Measurements from ENCODE around the gene ADAM33. TPM values are rescaled to one million over a fixed set of nuclear protein-coding genes. Genes with fewer than 3 reads are reported as not detected.

Gene ADAM33
- total RNA-seq, 2 donors from 2014 or later = 3.0 to 3.3 TPM

- Mint-ChIP-seq H3K9me3 (no peaks in the 10 kb centered on the region), H3K27ac (no peak overlapping the region), H3K27me3 (ENCODE audit: insufficient read depth) (peaks cover 71% of the 10 kb centered on the region), H3K4me3 (no peak overlapping the region), H3K36me3 (ENCODE audit: low read depth) (no peaks in the 10 kb centered on the region), H3K4me1 (peaks cover 4% of the 10 kb centered on the region)
- no peaks in the 10 kb centered on the region for H3K9me3 ChIP-seq (ENCODE audit: control insufficient read depth, low read length)
- no peak for DNase-seq
- H3K27me3 ChIP-seq (ENCODE audit: control insufficient read depth, insufficient read depth, low read length, poor library complexity, severe bottlenecking) = peaks cover 28% of the 10 kb centered on the region
- H3K4me3 ChIP-seq (ENCODE audit: low read length) = no peak overlapping the region
- H3K27ac ChIP-seq (ENCODE audit: low read depth, low read length) = no peak overlapping the region
- WGBS, 2 experiments (ENCODE audit: insufficient coverage in 1 of 2, insufficient read length in 1 of 2) = 60 to 89% methylated on average over 1 to 2 of the region's 2 CpGs
- peaks cover 4% of the 10 kb centered on the region for H3K4me1 ChIP-seq (ENCODE audit: control insufficient read depth, insufficient read depth, low read length)
- no peak for TF ChIP-seq CTCF (conservative IDR thresholded peaks at IDR 0.05)
- no peaks in the 10 kb centered on the region for H3K36me3 ChIP-seq (ENCODE audit: control insufficient read depth, insufficient read depth, low read length)
- no peak overlapping the region for H3K9ac ChIP-seq (ENCODE audit: extremely low read depth, low read length, poor library complexity, severe bottlenecking)
These were observed 3.6 kb downstream of the ADAM33 start for GRCh38 chr20:3678198-3678597.

GRCh38 chr20:3677733-3678132, 4.1 kb downstream of the ADAM33 start:
- peaks cover 4% of the 10 kb centered on the region for H3K4me1 Mint-ChIP-seq

DNA sequence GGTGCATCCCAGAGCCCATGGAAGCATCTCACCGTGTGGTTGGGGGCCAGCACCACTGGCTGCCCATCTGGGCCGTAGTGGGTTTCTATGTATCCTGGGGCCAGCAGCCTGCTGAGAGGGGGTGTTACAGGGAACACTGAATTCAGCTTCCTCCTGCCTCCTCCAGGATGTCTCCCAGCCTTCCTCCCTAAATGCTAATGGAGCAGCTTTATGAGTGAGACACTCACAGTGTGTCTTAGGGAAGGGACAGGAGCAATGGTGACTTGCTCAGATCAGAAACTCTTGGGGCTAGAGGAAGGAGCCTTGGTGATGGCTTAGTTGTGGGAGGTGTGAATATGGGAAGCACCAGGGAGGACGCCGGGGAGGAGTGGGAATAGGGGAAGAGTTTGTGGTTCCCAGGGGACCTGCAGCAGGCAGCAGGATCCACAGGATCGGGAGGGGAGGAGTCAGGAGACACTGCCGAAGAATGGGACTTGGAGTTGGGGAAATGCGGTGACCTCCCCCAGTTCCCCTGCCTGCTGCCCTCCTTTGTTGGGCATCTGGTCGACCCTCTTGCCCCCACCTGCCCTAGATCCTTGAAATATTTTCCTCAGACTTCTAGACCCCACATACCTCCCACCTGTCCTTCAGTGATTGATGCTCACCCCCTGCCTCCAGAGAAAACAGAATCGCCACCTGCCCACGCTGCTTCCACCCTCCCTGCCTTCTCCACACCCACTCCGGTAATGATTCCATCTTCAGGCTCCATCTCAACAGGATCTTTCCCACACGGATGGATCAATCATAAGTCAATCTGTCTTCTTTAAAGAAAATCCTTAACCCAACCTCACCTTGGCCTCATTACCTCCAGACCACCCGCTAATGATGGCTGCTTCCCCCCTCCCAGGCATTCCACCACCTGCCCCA, 6.6 kb downstream of the ADAM33 start:
- Histone ChIP-seq H3K4me1 (ENCODE audit: control insufficient read depth, insufficient read depth, low read length) (no peaks in the 10 kb centered on the region), H3K4me3 (ENCODE audit: low read length) (no peak overlapping the region), H3K27ac (ENCODE audit: low read depth, low read length) (no peak overlapping the region), H3K36me3 (ENCODE audit: control insufficient read depth, insufficient read depth, low read length) (no peaks in the 10 kb centered on the region), H3K9me3 (ENCODE audit: control insufficient read depth, low read length) (no peaks in the 10 kb centered on the region), H3K9ac (ENCODE audit: extremely low read depth, low read length, poor library complexity, severe bottlenecking) (no peak overlapping the region), H3K27me3 (ENCODE audit: control insufficient read depth, insufficient read depth, low read length, poor library complexity, severe bottlenecking) (peaks cover 6% of the 10 kb centered on the region)
- H3K4me1 Mint-ChIP-seq = no peaks in the 10 kb centered on the region
- H3K4me3 Mint-ChIP-seq = no peak overlapping the region
- no peaks in the 10 kb centered on the region for H3K9me3 Mint-ChIP-seq
- peaks cover 76% of the 10 kb centered on the region for H3K27me3 Mint-ChIP-seq (ENCODE audit: insufficient read depth)
- no peak overlapping the region for H3K27ac Mint-ChIP-seq
- 74 to 76% methylated on average over 6 to 13 of the region's 13 CpGs for WGBS, 2 experiments (ENCODE audit: insufficient coverage in 1 of 2, insufficient read length in 1 of 2)
- H3K36me3 Mint-ChIP-seq (ENCODE audit: low read depth) = no peaks in the 10 kb centered on the region
- no peak for DNase-seq
- no peak for TF ChIP-seq CTCF (conservative IDR thresholded peaks at IDR 0.05)

More at GRCh38 chr20:3677733-3678132, 4.1 kb downstream of the ADAM33 start:
- H3K36me3 ChIP-seq (ENCODE audit: control insufficient read depth, insufficient read depth, low read length) = no peaks in the 10 kb centered on the region
- peaks cover 25% of the 10 kb centered on the region for H3K27me3 ChIP-seq (ENCODE audit: control insufficient read depth, insufficient read depth, low read length, poor library complexity, severe bottlenecking)
- H3K9ac ChIP-seq (ENCODE audit: extremely low read depth, low read length, poor library complexity, severe bottlenecking) = no peak overlapping the region
- no peak for DNase-seq
- no peak for TF ChIP-seq CTCF (conservative IDR thresholded peaks at IDR 0.05)
- no peak overlapping the region for H3K27ac ChIP-seq (ENCODE audit: low read depth, low read length)
- H3K4me3 ChIP-seq (ENCODE audit: low read length) = no peak overlapping the region
- no peaks in the 10 kb centered on the region for H3K9me3 Mint-ChIP-seq
- WGBS, 2 experiments (ENCODE audit: insufficient coverage in 1 of 2, insufficient read length in 1 of 2) = 84 to 90% methylated on average over 3 to 8 of the region's 8 CpGs
- no peak overlapping the region for H3K27ac Mint-ChIP-seq
- no peaks in the 10 kb centered on the region for H3K9me3 ChIP-seq (ENCODE audit: control insufficient read depth, low read length)
- H3K27me3 Mint-ChIP-seq (ENCODE audit: insufficient read depth) = peaks cover 71% of the 10 kb centered on the region
- peaks cover 4% of the 10 kb centered on the region for H3K4me1 ChIP-seq (ENCODE audit: control insufficient read depth, insufficient read depth, low read length)
- no peaks in the 10 kb centered on the region for H3K36me3 Mint-ChIP-seq (ENCODE audit: low read depth)
- no peak overlapping the region for H3K4me3 Mint-ChIP-seq
